Measurements from ENCODE around the gene FAM219B.
"Not testable (repeated sequence)": the region's sequence is repeated elsewhere in the genome, so short reads cannot be mapped to it uniquely, and the experiment has no call there.

FAM219B gene

GRCh38 chr15:74902295-74903075, 4.2 kb downstream of the FAM219B start:
- DNase-seq = no peak

GRCh38 chr15:74901612-74902063, 5.0 kb downstream of the FAM219B start:
- peak; percentile 24 for DNase-seq

- DNase-seq = no peak
These were observed 9.3 kb downstream of the FAM219B start for GRCh38 chr15:74897300-74897701.

GRCh38 chr15:74896316-74896715, 10.3 kb downstream of the FAM219B start:
- no peak for DNase-seq

GRCh38 chr15:74895830-74896229, 10.8 kb downstream of the FAM219B start:
- DNase-seq = no peak

- not testable (repeated sequence) for DNase-seq
These were observed 12.3 kb downstream of the FAM219B start for GRCh38 chr15:74894383-74894782.

GRCh38 chr15:74893627-74894026, 13.0 kb downstream of the FAM219B start:
- no peak for DNase-seq

GRCh38 chr15:74892931-74893330, 13.7 kb downstream of the FAM219B start:
- no peak for DNase-seq

- DNase-seq = no peak
These were observed 14.3 kb downstream of the FAM219B start for GRCh38 chr15:74892313-74892712.

GRCh38 chr15:74891469-74891868, 15.2 kb downstream of the FAM219B start:
- no peak for DNase-seq

- DNase-seq = no peak
These were observed 16.0 kb downstream of the FAM219B start for GRCh38 chr15:74890665-74890960.

GRCh38 chr15:74889883-74890664, 16.6 kb downstream of the FAM219B start, which contains the start of gene MPI:
Gene MPI (plus strand): TSS chr15:74890042. CDS start chr15:74890074, 32 bp downstream.
- DNase-seq = peak; percentile 55

GRCh38 chr15:74889390-74889882, 17.2 kb downstream of the FAM219B start:
- DNase-seq = no peak

- no peak for DNase-seq
These were observed 17.9 kb downstream of the FAM219B start for GRCh38 chr15:74888716-74889115.

- DNase-seq = not testable (repeated sequence)
These were observed 19.0 kb downstream of the FAM219B start for GRCh38 chr15:74887537-74888193.

GRCh38 chr15:74885461-74885860, 21.2 kb downstream of the FAM219B start:
- no peak for DNase-seq

- no peak for DNase-seq
These were observed 22.0 kb downstream of the FAM219B start for GRCh38 chr15:74884428-74885223.

GRCh38 chr15:74882528-74882927, 24.1 kb downstream of the FAM219B start:
- DNase-seq = no peak

GRCh38 chr15:74878273-74878672, 28.4 kb downstream of the FAM219B start:
- DNase-seq = no peak

- no peak for DNase-seq
These were observed 32.8 kb downstream of the FAM219B start for GRCh38 chr15:74873756-74874424.

GRCh38 chr15:74873036-74873755, 33.5 kb downstream of the FAM219B start, which contains the start of gene SCAMP2:
Gene SCAMP2 (minus strand): TSS chr15:74873365. CDS start chr15:74873255, 110 bp downstream.
- DNase-seq = peak; percentile 90
